Kidney (tissue), 14 donors: ENCODE results near the gene WTAP. TPM values are rescaled to one million over a fixed set of nuclear protein-coding genes. Genes with fewer than 3 reads are reported as not detected.

Experiments
- DNase-seq, 5 donors: peaks; one replicate each; pipeline ENCODE4 v3.0.0-alpha.2; 2013 to 2020
- FAIRE-seq: peaks from 2 replicates; lab custom pipeline; 2012; peaks lifted over from hg19 to GRCh38; lab: Jason Lieb, UNC
- H3K27ac ChIP-seq, 2 donors: one replicate each; pipeline ENCODE4 v1.7.0; 2013; ENCODE audit warnings: low read depth in 2 of 2, low read length in 2 of 2, inconsistent platforms in 1 of 2
- H3K27me3 ChIP-seq: one replicate; pipeline ENCODE4 v1.7.1; 2013; ENCODE audit warnings: low read length, inconsistent platforms; ENCODE audit not compliant: control insufficient read depth, insufficient read depth
- H3K36me3 ChIP-seq, 3 donors: one replicate each; pipeline versions ENCODE4 v1.7.0 to v1.7.1; 2013; ENCODE audit warnings: low read length in 3 of 3, control low read depth in 1 of 3, inconsistent platforms in 1 of 3; ENCODE audit not compliant: insufficient read depth in 3 of 3, control insufficient read depth in 2 of 3
- H3K4me1 ChIP-seq, 3 donors: one replicate each; pipeline versions ENCODE4 v1.7.0 to v1.7.1; 2013; ENCODE audit warnings: low read length in 3 of 3, inconsistent platforms in 1 of 3, low read depth in 1 of 3; ENCODE audit not compliant: control insufficient read depth in 2 of 3, insufficient read depth in 2 of 3
- H3K4me3 ChIP-seq, 3 donors: one replicate each; pipeline versions ENCODE4 v1.7.0 to v1.8.1; 2013; ENCODE audit warnings: low read length in 3 of 3, control low read depth in 1 of 3, inconsistent platforms in 1 of 3
- H3K9ac ChIP-seq, 3 donors: one replicate each; pipeline versions ENCODE4 v1.7.0 to v1.7.1; 2013; ENCODE audit warnings: low read length in 3 of 3, control low read depth in 1 of 3, inconsistent platforms in 1 of 3
- H3K9me3 ChIP-seq, 3 donors: one replicate each; pipeline versions ENCODE4 v1.7.0 to v1.7.1; 2013; ENCODE audit warnings: low read length in 3 of 3, control low read depth in 1 of 3, inconsistent platforms in 1 of 3; ENCODE audit not compliant: control insufficient read depth in 2 of 3, insufficient read depth in 1 of 3
- intact Hi-C: fragments of 100-400 bp; cut with DNase I; formaldehyde crosslinking; loops from one replicate; pipeline ENCODE4 v1.11.1; 2022
- polyA plus RNA-seq: library from polyadenylated mRNA; stranded (reverse); fragments of 350-450 nt; fragmentation: Illumina TruSeq; extraction: RNeasy Lipid Tissue Mini Kit (QIAGEN cat#74804); gene quantifications from one replicate; pipeline ENCODE4 v1.2.3, GENCODE V29; 2014; ENCODE audit warnings: low read depth, low replicate concordance; ENCODE audit not compliant: insufficient read depth
- total RNA-seq: library from RNA; stranded (reverse); fragmentation: NEBNext Ultra II Directional; extraction: Animal tissue kit (Norgen Biotek cat#: 25700); gene quantifications from one replicate; pipeline ENCODE4 v1.2.1, GENCODE V29; 2021
- TF ChIP-seq, protein P1 (sequence below): IDR thresholded peaks from 3 replicates; pipeline ENCODE4 v1.5.1; 2012; ENCODE audit warnings: mild to moderate bottlenecking, moderate library complexity, borderline replicate concordance; ENCODE audit not compliant: insufficient read depth; ENCODE audit errors: extremely low read depth
- donor health status: control.
- donor health status: control.
- donor health status: control.
- donor health status: control.
- donor health status: control.
- donor health status: DM: yes; HTN: yes; CAD: no.
- donor health status: Normal renal cell carcinoma (clear cell type).

The WTAP gene
- total and polyA plus RNA-seq, 2 donors from 2014 or later, result 63.5 to 108 TPM

DNA sequence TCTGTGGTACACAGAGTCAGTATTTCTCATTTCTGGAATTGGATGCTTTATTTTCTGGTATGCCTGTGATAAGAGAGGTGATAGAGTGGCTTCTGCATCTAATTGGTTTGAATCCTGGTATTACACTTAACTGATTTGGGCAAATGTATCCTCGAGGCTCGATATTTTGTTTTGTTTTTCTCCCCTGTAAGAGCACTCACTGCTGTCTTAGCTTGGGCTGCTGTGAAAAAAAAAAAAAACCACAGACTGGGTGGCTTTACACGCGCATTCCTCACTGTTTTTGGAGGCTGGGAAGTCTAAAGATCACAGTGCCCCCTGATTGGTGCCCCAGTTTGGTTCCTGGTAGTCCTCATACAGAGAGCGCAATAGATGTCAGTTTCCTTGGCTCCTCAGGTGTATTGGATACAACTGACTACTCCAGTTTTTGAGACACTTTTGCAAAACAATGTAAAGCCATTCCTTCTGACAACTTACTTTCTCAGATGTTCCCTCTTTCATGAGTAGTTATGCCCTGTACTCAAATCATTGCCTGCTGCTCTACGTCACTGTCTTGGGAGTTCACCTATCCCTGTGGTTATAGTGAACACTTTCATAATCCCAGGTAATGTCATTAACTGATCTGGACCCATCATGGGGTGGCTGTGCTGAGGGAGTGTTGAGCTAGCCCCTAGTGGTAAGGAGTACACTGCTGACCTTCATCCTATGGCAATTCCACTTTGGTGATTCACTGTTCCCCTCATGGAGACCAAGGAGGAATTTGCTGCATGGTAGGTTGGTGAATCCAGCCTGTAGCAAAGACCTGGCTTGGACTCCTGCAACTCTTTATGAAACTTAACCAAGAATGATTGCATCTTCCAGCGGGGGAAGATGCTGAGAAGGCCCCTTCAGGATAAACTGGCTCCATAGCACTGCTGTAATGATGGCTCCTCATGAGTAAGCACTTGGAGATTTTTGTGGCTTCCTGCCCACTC lies 31.0 kb downstream of the WTAP start:
- H3K36me3 ChIP-seq, result peaks cover 11 to 36% (median 28%) of the 10 kb centered on the region in 3 donors
- intact Hi-C loops, result no loop called here

DNA sequence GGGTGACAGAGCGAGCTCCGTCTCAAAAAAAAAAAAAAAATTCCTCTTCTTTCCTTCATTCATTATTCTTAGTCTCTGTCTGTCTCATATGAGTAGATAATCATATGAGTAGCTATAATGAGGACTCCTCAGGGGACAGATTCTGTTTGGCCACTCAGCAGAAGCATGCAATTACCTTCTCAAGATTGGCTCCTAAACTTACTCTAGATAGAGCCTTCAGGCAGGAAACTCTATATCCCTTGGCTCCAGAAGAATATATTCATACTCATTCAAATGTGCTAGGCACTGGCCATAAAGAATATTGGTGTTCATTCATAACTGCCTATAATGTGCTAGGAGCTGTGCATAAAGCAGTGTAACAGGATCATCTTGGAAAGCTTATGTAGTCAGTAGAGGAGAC lies 32.3 kb downstream of the WTAP start:
- no peak overlapping the region for H3K9ac ChIP-seq
- H3K4me1 ChIP-seq, result peaks cover 0 to 15% (median 3%) of the 10 kb centered on the region in 3 donors
- FAIRE-seq (no peak), DNase-seq (no peak)
- intact Hi-C loops, result no loop called here
- peaks cover 6 to 23% (median 19%) of the 10 kb centered on the region in 3 donors for H3K36me3 ChIP-seq
- no peaks in the 10 kb centered on the region for H3K27me3 ChIP-seq
- H3K4me3 ChIP-seq, result no peak overlapping the region
- H3K27ac ChIP-seq, result no peak overlapping the region
- no peaks in the 10 kb centered on the region for H3K9me3 ChIP-seq
- TF ChIP-seq, protein P1, sequence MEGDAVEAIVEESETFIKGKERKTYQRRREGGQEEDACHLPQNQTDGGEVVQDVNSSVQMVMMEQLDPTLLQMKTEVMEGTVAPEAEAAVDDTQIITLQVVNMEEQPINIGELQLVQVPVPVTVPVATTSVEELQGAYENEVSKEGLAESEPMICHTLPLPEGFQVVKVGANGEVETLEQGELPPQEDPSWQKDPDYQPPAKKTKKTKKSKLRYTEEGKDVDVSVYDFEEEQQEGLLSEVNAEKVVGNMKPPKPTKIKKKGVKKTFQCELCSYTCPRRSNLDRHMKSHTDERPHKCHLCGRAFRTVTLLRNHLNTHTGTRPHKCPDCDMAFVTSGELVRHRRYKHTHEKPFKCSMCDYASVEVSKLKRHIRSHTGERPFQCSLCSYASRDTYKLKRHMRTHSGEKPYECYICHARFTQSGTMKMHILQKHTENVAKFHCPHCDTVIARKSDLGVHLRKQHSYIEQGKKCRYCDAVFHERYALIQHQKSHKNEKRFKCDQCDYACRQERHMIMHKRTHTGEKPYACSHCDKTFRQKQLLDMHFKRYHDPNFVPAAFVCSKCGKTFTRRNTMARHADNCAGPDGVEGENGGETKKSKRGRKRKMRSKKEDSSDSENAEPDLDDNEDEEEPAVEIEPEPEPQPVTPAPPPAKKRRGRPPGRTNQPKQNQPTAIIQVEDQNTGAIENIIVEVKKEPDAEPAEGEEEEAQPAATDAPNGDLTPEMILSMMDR, result no peak

More for the DNA sequence above, 31.0 kb downstream of the WTAP start:
- DNase-seq (no peak), FAIRE-seq (no peak)
- Histone ChIP-seq H3K9ac (no peak overlapping the region), H3K9me3 (no peaks in the 10 kb centered on the region), H3K4me1 (peaks cover 0 to 15% (median 3%) of the 10 kb centered on the region in 3 donors), H3K4me3 (no peak overlapping the region), H3K27ac (no peak overlapping the region), H3K27me3 (no peaks in the 10 kb centered on the region)
- TF ChIP-seq, protein P1, result no peak

DNA sequence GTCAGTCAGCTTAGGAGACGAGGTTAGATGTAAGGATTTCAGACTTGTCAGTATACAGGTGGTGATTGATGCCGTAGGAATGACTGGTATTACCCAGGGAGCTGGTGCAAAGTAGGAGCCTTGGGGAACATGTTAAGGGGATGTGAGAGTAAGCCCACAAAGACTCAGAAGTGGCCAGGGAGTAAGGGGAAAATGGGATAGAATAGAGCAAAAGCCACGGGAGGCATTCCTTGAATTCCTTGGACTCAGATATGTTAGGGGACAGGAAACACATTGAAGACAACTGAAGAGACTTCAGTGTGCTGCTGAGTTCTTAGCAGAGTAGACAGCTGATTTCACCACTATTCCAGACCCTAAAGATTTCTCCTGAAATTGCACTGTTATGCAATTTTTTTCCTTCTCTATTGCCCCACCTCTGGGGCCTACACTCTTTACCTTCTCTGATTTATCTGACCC lies 33.3 kb downstream of the WTAP start:
- FAIRE-seq, result no peak
- DNase-seq, result peak in 2 of 5 donors; percentile 8 to 33
- Histone ChIP-seq H3K27ac (peak overlapping the region in 1 of 2 donors; percentile 99), H3K36me3 (peaks cover 6 to 16% (median 12%) of the 10 kb centered on the region in 3 donors), H3K27me3 (no peaks in the 10 kb centered on the region), H3K9me3 (no peaks in the 10 kb centered on the region), H3K4me1 (peaks cover 0 to 15% (median 3%) of the 10 kb centered on the region in 3 donors), H3K4me3 (peak overlapping the region in 2 of 3 donors; percentile 83 to 98), H3K9ac (peak overlapping the region in 2 of 3 donors; percentile 47 to 95)
- intact Hi-C loops, result no loop called here
- TF ChIP-seq, protein P1, result no peak
